Activated CD8-positive, alpha-beta memory T cell treated with anti-CD3 and anti-CD28 coated beads, Interleukin-2, amount 10 ng/mL, durations not matched to agents 7 days and 5 days (primary cell): ENCODE data around the gene KLRF2. TPM values are rescaled to one million over a fixed set of nuclear protein-coding genes. Genes with fewer than 3 reads are reported as not detected.

Experiments
- total RNA-seq, 2 experiments: library from RNA; stranded (reverse); gene quantifications; one replicate each; pipeline ENCODE4 v1.2.3, GENCODE V29; 2021

KLRF2 gene
- total RNA-seq, 2 experiments from 2014 or later: 1.6 TPM; not detected in 1

Other genes with a start within 250 kb of the KLRF2 start
- 100 to 1,000 TPM; 355 to 385 TPM for gene CLEC2D, start 211.8 kb upstream of the KLRF2 start, total RNA-seq
- gene CLECL1, start 148.4 kb upstream of the KLRF2 start, total RNA-seq: 1 to 10 TPM; 2.2 to 8.8 TPM
- gene CD69, start 120.6 kb upstream of the KLRF2 start, total RNA-seq: 100 to 1,000 TPM in 1 of 2 experiments, 10 to 100 TPM in 1; 76.0 to 104 TPM
- under 1 TPM; 0.44 to 0.54 TPM for gene KLRF1, start 54.0 kb upstream of the KLRF2 start, total RNA-seq
- gene CLEC2B, start 12.1 kb upstream of the KLRF2 start, total RNA-seq: 10 to 100 TPM; 55.1 to 55.3 TPM
- not detected for gene CLEC2A, start 50.9 kb downstream of the KLRF2 start, total RNA-seq
- 1 to 10 TPM in 1 of 2 experiments, under 1 TPM in 1; 0.40 to 1.6 TPM for gene CLEC12A, start 89.9 kb downstream of the KLRF2 start, total RNA-seq
- not detected for gene CLEC1B, start 117.6 kb downstream of the KLRF2 start, total RNA-seq
- not detected for gene CLEC12B, start 129.1 kb downstream of the KLRF2 start, total RNA-seq
- gene CLEC9A, start 149.2 kb downstream of the KLRF2 start, total RNA-seq: not detected
- not detected for gene CLEC1A, start 217.5 kb downstream of the KLRF2 start, total RNA-seq
- under 1 TPM in 1 of 2 experiments, not detected in 1; 0.26 TPM for gene CLEC7A, start 248.7 kb downstream of the KLRF2 start, total RNA-seq